ENCODE measurements around the gene NUB1.
"Not testable (repeated sequence)": the region's sequence is repeated elsewhere in the genome, so short reads cannot be mapped to it uniquely, and the experiment has no call there.

The NUB1 gene

GRCh38 chr7:151341357-151342101 lies at the start of gene NUB1:
TSS of gene NUB1 (plus strand) at chr7:151341812. CDS start at chr7:151345350, 3,538 bp downstream.
- DNase-seq, result peak; percentile 90 to 96
- TF ChIP-seq POLR2A (IDR thresholded peaks at IDR 0.05; ENCODE audit: low read length), result peak; percentile 20
- no peak for TF ChIP-seq GATA1 (IDR thresholded peaks at IDR 0.05; ENCODE audit: low read depth, low read length)

- no peak for DNase-seq
- TF ChIP-seq GATA1 (IDR thresholded peaks at IDR 0.05; ENCODE audit: low read depth, low read length), result no peak
- TF ChIP-seq POLR2A (IDR thresholded peaks at IDR 0.05; ENCODE audit: low read length), result no peak
Measured at GRCh38 chr7:151292850-151293249, 48.8 kb upstream of the NUB1 start.

GRCh38 chr7:151296202-151296992 lies 45.2 kb upstream of the NUB1 start:
- DNase-seq, result no peak
- TF ChIP-seq GATA1 (IDR thresholded peaks at IDR 0.05; ENCODE audit: low read depth, low read length) (no peak), POLR2A (IDR thresholded peaks at IDR 0.05; ENCODE audit: low read length) (no peak)

- TF ChIP-seq GATA1 (IDR thresholded peaks at IDR 0.05; ENCODE audit: low read depth, low read length) (no peak), POLR2A (IDR thresholded peaks at IDR 0.05; ENCODE audit: low read length) (no peak)
- no peak for DNase-seq
Measured at GRCh38 chr7:151298765-151299164, 42.8 kb upstream of the NUB1 start.

GRCh38 chr7:151299530-151299929 lies 42.1 kb upstream of the NUB1 start:
- TF ChIP-seq POLR2A (IDR thresholded peaks at IDR 0.05; ENCODE audit: low read length) (no peak), GATA1 (IDR thresholded peaks at IDR 0.05; ENCODE audit: low read depth, low read length) (no peak)
- DNase-seq, result peak in 1 of 2 experiments; percentile 18

- TF ChIP-seq GATA1 (IDR thresholded peaks at IDR 0.05; ENCODE audit: low read depth, low read length) (no peak), POLR2A (IDR thresholded peaks at IDR 0.05; ENCODE audit: low read length) (no peak)
- DNase-seq, result no peak
Measured at GRCh38 chr7:151299940-151300645, 41.5 kb upstream of the NUB1 start.

- TF ChIP-seq GATA1 (IDR thresholded peaks at IDR 0.05; ENCODE audit: low read depth, low read length) (no peak), POLR2A (IDR thresholded peaks at IDR 0.05; ENCODE audit: low read length) (no peak)
- no peak for DNase-seq
Measured at GRCh38 chr7:151301471-151302462, 39.8 kb upstream of the NUB1 start.

- DNase-seq, result not testable (repeated sequence)
Measured at GRCh38 chr7:151304251-151304650, 37.4 kb upstream of the NUB1 start.

- no peak for DNase-seq
- no peak for TF ChIP-seq GATA1 (IDR thresholded peaks at IDR 0.05; ENCODE audit: low read depth, low read length)
- no peak for TF ChIP-seq POLR2A (IDR thresholded peaks at IDR 0.05; ENCODE audit: low read length)
Measured at GRCh38 chr7:151304856-151305255, 36.8 kb upstream of the NUB1 start.

- TF ChIP-seq POLR2A (IDR thresholded peaks at IDR 0.05; ENCODE audit: low read length), result no peak
- TF ChIP-seq GATA1 (IDR thresholded peaks at IDR 0.05; ENCODE audit: low read depth, low read length), result no peak
- no peak for DNase-seq
Measured at GRCh38 chr7:151306374-151306773, 35.2 kb upstream of the NUB1 start.

GRCh38 chr7:151306860-151307259 lies 34.8 kb upstream of the NUB1 start:
- DNase-seq, result no peak
- TF ChIP-seq POLR2A (IDR thresholded peaks at IDR 0.05; ENCODE audit: low read length), result no peak

- no peak for TF ChIP-seq GATA1 (IDR thresholded peaks at IDR 0.05; ENCODE audit: low read depth, low read length)
- no peak for TF ChIP-seq POLR2A (IDR thresholded peaks at IDR 0.05; ENCODE audit: low read length)
- DNase-seq, result no peak
Measured at GRCh38 chr7:151307536-151307935, 34.1 kb upstream of the NUB1 start.

- no peak for DNase-seq
- TF ChIP-seq POLR2A (IDR thresholded peaks at IDR 0.05; ENCODE audit: low read length) (no peak), GATA1 (IDR thresholded peaks at IDR 0.05; ENCODE audit: low read depth, low read length) (no peak)
Measured at GRCh38 chr7:151308256-151308655, 33.4 kb upstream of the NUB1 start.
